ENCODE results near the gene PDZD7. TPM values are rescaled to one million over a fixed set of nuclear protein-coding genes. Genes with fewer than 3 reads are reported as not detected.
A peak's percentile ranks its signal among the peaks of the same experiment; 100 is the strongest.

Gene PDZD7
- total RNA-seq, 1 experiment from 2014 or later, result 5.0 TPM

- DNase-seq (ENCODE audit: low spot score), result no peak
Measured at GRCh38 chr10:101061624-101062231, 30.8 kb upstream of the PDZD7 start, which contains the start of gene KAZALD1. TSS of gene KAZALD1 (plus strand) at chr10:101061989. CDS start at chr10:101062593, 604 bp downstream.

- DNase-seq (ENCODE audit: low spot score), result peak; percentile 93
Measured at GRCh38 chr10:101060951-101061623, 30.2 kb upstream of the PDZD7 start.

GRCh38 chr10:101060036-101060950 lies 29.4 kb upstream of the PDZD7 start:
- DNase-seq (ENCODE audit: low spot score), result peak; percentile 98

- no peak for DNase-seq (ENCODE audit: low spot score)
Measured at GRCh38 chr10:101056365-101057151, 25.6 kb upstream of the PDZD7 start.

GRCh38 chr10:101055411-101055810 lies 24.5 kb upstream of the PDZD7 start:
- DNase-seq (ENCODE audit: low spot score), result no peak

- DNase-seq (ENCODE audit: low spot score), result no peak
Measured at GRCh38 chr10:101054876-101055275, 23.9 kb upstream of the PDZD7 start.

- no peak for DNase-seq (ENCODE audit: low spot score)
Measured at GRCh38 chr10:101054351-101054750, 23.4 kb upstream of the PDZD7 start.

- DNase-seq (ENCODE audit: low spot score), result no peak
Measured at GRCh38 chr10:101053516-101053915, 22.6 kb upstream of the PDZD7 start.

GRCh38 chr10:101052285-101052684 lies 21.4 kb upstream of the PDZD7 start:
- DNase-seq (ENCODE audit: low spot score), result peak; percentile 81

- DNase-seq (ENCODE audit: low spot score), result peak; percentile 23
Measured at GRCh38 chr10:101050208-101051069, 19.5 kb upstream of the PDZD7 start.

- no peak for DNase-seq (ENCODE audit: low spot score)
Measured at GRCh38 chr10:101047961-101048892, 17.3 kb upstream of the PDZD7 start.

- no peak for DNase-seq (ENCODE audit: low spot score)
Measured at GRCh38 chr10:101047268-101047667, 16.3 kb upstream of the PDZD7 start.

- no peak for DNase-seq (ENCODE audit: low spot score)
Measured at GRCh38 chr10:101046332-101047238, 15.7 kb upstream of the PDZD7 start.

- DNase-seq (ENCODE audit: low spot score), result no peak
Measured at GRCh38 chr10:101044117-101044516, 13.2 kb upstream of the PDZD7 start.

GRCh38 chr10:101043363-101043707 lies 12.4 kb upstream of the PDZD7 start:
- no peak for DNase-seq (ENCODE audit: low spot score)

GRCh38 chr10:101042667-101043362 lies 11.9 kb upstream of the PDZD7 start:
- peak; percentile 98 for DNase-seq (ENCODE audit: low spot score)

GRCh38 chr10:101042118-101042517 lies 11.2 kb upstream of the PDZD7 start:
- DNase-seq (ENCODE audit: low spot score), result no peak

- peak; percentile 87 for DNase-seq (ENCODE audit: low spot score)
Measured at GRCh38 chr10:101041252-101041761, 10.4 kb upstream of the PDZD7 start.

All from A172 (cell line).